ENCODE results near the gene MICALL1.

Gene MICALL1

GRCh38 chr22:37965940-37966664, 60.0 kb downstream of the MICALL1 start:
- DNase-seq (ENCODE audit: low read depth in 1 of 2, low spot score in 1 of 2), result no peak
- no peaks in the 10 kb centered on the region for H3K27me3 ChIP-seq (ENCODE audit: insufficient read depth, poor library complexity, severe bottlenecking)
- H3K4me3 ChIP-seq (replicated peaks; ENCODE audit: insufficient read depth, low read length), result no peak overlapping the region
- no peak for TF ChIP-seq SPI1 (IDR thresholded peaks at IDR 0.05; ENCODE audit: borderline replicate concordance, low read depth)
- no peak for TF ChIP-seq POLR2AphosphoS5 (IDR thresholded peaks at IDR 0.05; ENCODE audit: low read depth)
- TF ChIP-seq REST (IDR thresholded peaks at IDR 0.05; ENCODE audit: insufficient replicate concordance, low read depth), result no peak
- TF ChIP-seq CTCF (IDR thresholded peaks at IDR 0.05; ENCODE audit: insufficient read depth, low read length), result no peak
- TF ChIP-seq GABPA (IDR thresholded peaks at IDR 0.05; ENCODE audit: low read depth), result no peak
- no peak overlapping the region for H3K27ac ChIP-seq (replicated peaks)

- Histone ChIP-seq H3K27me3 (ENCODE audit: insufficient read depth, poor library complexity, severe bottlenecking) (no peaks in the 10 kb centered on the region), H3K27ac (replicated peaks) (no peak overlapping the region), H3K4me3 (replicated peaks; ENCODE audit: insufficient read depth, low read length) (no peak overlapping the region)
- DNase-seq (ENCODE audit: low read depth in 1 of 2, low spot score in 1 of 2), result no peak
- no peak for TF ChIP-seq CTCF (IDR thresholded peaks at IDR 0.05; ENCODE audit: insufficient read depth, low read length)
Observed at GRCh38 chr22:37967147-37967546, 61.0 kb downstream of the MICALL1 start.

- Histone ChIP-seq H3K27ac (replicated peaks) (no peak overlapping the region), H3K27me3 (ENCODE audit: insufficient read depth, poor library complexity, severe bottlenecking) (no peaks in the 10 kb centered on the region), H3K4me3 (replicated peaks; ENCODE audit: insufficient read depth, low read length) (no peak overlapping the region)
- no peak for DNase-seq (ENCODE audit: low read depth in 1 of 2, low spot score in 1 of 2)
- TF ChIP-seq CTCF (IDR thresholded peaks at IDR 0.05; ENCODE audit: insufficient read depth, low read length), result no peak
Observed at GRCh38 chr22:37967637-37968451, 61.7 kb downstream of the MICALL1 start.

- no peak overlapping the region for H3K4me3 ChIP-seq (replicated peaks; ENCODE audit: insufficient read depth, low read length)
- TF ChIP-seq CTCF (IDR thresholded peaks at IDR 0.05; ENCODE audit: insufficient read depth, low read length), result no peak
- no peak for TF ChIP-seq GABPA (IDR thresholded peaks at IDR 0.05; ENCODE audit: low read depth)
- no peak for TF ChIP-seq POLR2AphosphoS5 (IDR thresholded peaks at IDR 0.05; ENCODE audit: low read depth)
- TF ChIP-seq SPI1 (IDR thresholded peaks at IDR 0.05; ENCODE audit: borderline replicate concordance, low read depth), result no peak
- no peak for TF ChIP-seq REST (IDR thresholded peaks at IDR 0.05; ENCODE audit: insufficient replicate concordance, low read depth)
- DNase-seq (ENCODE audit: low read depth in 1 of 2, low spot score in 1 of 2), result no peak
- no peak overlapping the region for H3K27ac ChIP-seq (replicated peaks)
- H3K27me3 ChIP-seq (ENCODE audit: insufficient read depth, poor library complexity, severe bottlenecking), result no peaks in the 10 kb centered on the region
Observed at GRCh38 chr22:37968452-37969251, 62.6 kb downstream of the MICALL1 start.

Data from HL-60 (cell line).